BJ (cell line): ENCODE measurements around the gene MUC5B. TPM values are rescaled to one million over a fixed set of nuclear protein-coding genes. Genes with fewer than 3 reads are reported as not detected.
"Not testable (repeated sequence)": the region's sequence is repeated elsewhere in the genome, so short reads cannot be mapped to it uniquely, and the experiment has no call there.

Source experiments
- CTCF ChIA-PET: fragments of 350-600 bp; formaldehyde crosslinking; extraction: SDS; loops from one replicate; lab custom pipeline; 2021; ENCODE audit warnings: antibody characterized with exemption, inconsistent platforms; lab: Yijun Ruan, JAX
- POLR2A ChIA-PET: fragments of 300-600 bp; sonication (Branson Sonifier 250); formaldehyde crosslinking; extraction: SDS; loops from one replicate; lab custom pipeline; 2021; ENCODE audit warnings: antibody characterized with exemption; lab: Charles Lee
- DNase-seq: peaks from one replicate; pipeline ENCODE4 v3.0.0-alpha.2; 2011; ENCODE audit warnings: low read depth
- H3K27me3 ChIP-seq: 2 replicates; pipeline ENCODE4 v1.6.0; 2011; ENCODE audit warnings: low read length; ENCODE audit not compliant: control insufficient read depth, insufficient read depth
- H3K36me3 ChIP-seq: 2 replicates; pipeline ENCODE4 v1.5.1; 2011; ENCODE audit warnings: low read length; ENCODE audit not compliant: control insufficient read depth, insufficient read depth
- H3K4me3 ChIP-seq: 2 replicates; pipeline ENCODE4 v1.5.1; 2011; ENCODE audit warnings: low read depth, mild to moderate bottlenecking, control low read depth, low read length
- CTCF ChIP-seq: IDR thresholded peaks from 2 replicates; pipeline ENCODE4 v1.5.1; 2011; ENCODE audit warnings: low read depth, mild to moderate bottlenecking, control low read depth, inconsistent platforms, low read length, moderate library complexity; ENCODE audit not compliant: insufficient read depth
- polyA plus RNA-seq: library from polyadenylated mRNA; depleted of rRNA; stranded (reverse); fragments of >200 nt; gene quantifications from 2 replicates; pipeline ENCODE4 v1.2.3, GENCODE V29; 2011

Gene MUC5B
- polyA plus RNA-seq, 1 experiment: not detected

DNA sequence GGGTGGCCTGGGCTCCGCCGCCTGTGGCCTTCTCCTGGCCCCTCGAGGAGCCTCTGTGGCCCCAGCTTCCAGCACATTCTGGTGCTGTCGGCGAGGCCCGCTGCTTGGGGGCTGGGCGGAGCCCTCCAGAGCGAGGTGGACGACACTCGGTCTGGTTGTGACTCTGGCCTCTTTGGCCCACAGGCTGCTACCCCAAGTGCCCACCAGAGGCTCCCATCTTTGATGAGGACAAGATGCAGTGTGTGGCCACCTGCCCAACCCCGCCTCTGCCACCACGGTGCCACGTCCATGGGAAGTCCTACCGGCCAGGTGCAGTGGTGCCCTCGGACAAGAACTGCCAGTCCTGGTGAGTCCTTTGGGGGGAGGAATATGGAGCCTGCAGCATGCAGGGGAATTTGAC, 42.7 kb upstream of the MUC5B start:
- no peak for TF ChIP-seq CTCF
- Histone ChIP-seq H3K4me3 (no peak overlapping the region), H3K36me3 (no peaks in the 10 kb centered on the region), H3K27me3 (no peaks in the 10 kb centered on the region)
- no peak for DNase-seq
- ChIA-PET CTCF (interaction anchor here (1.0 to 1.6 kb wide), 2 partner anchors 22 to 25 kb away, joined by 3 to 4 read pairs; no protein-coding TSS in a partner anchor), POLR2A (no interaction called here)

GRCh38 chr11:1180947-1181391, 41.9 kb upstream of the MUC5B start:
- Histone ChIP-seq H3K36me3 (no peaks in the 10 kb centered on the region), H3K4me3 (no peak overlapping the region), H3K27me3 (no peaks in the 10 kb centered on the region)
- DNase-seq: no peak
- CTCF ChIA-PET: interaction anchor here (1.6 kb wide), 1 partner anchor 22 kb away, joined by 4 read pairs; no protein-coding TSS in a partner anchor
- POLR2A ChIA-PET: no interaction called here
- no peak for TF ChIP-seq CTCF

GRCh38 chr11:1181420-1181819, 41.4 kb upstream of the MUC5B start:
- POLR2A ChIA-PET: no interaction called here
- Histone ChIP-seq H3K4me3 (no peak overlapping the region), H3K27me3 (no peaks in the 10 kb centered on the region), H3K36me3 (no peaks in the 10 kb centered on the region)
- no peak for TF ChIP-seq CTCF
- DNase-seq: no peak
- CTCF ChIA-PET: no interaction called here

DNA sequence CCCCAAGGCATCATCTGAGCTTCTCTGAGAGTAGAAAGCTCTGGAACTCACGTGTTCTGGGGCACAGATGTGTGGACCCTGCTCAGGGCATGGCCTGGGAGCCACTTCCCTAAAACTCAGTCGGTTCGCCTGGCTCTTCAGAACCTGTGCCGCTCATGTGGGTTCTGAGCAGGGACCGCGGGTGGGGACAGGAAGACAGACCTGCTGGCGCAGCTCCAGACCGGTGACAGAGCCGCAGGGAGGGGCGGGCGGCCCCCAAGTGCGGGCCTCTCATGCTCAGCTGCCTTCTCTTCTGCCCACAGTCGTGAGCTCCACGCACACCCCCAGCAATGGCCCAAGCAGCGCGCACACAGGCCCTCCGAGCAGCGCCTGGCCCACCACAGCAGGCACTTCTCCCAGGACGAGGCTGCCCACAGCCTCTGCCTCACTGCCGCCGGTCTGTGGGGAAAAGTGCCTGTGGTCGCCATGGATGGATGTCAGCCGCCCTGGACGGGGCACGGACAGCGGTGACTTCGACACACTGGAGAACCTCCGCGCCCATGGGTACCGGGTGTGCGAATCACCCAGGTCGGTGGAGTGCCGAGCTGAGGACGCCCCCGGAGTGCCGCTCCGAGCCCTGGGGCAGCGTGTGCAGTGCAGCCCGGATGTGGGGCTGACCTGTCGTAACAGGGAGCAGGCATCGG, 40.9 kb upstream of the MUC5B start:
- ChIA-PET POLR2A (no interaction called here), CTCF (no interaction called here)
- no peak for TF ChIP-seq CTCF
- no peak overlapping the region for H3K4me3 ChIP-seq
- H3K36me3 ChIP-seq: no peaks in the 10 kb centered on the region
- DNase-seq: no peak
- H3K27me3 ChIP-seq: no peaks in the 10 kb centered on the region

- H3K4me3 ChIP-seq, H3K27me3 ChIP-seq, CTCF ChIA-PET, DNase-seq, POLR2A ChIA-PET, H3K36me3 ChIP-seq: not testable (repeated sequence)
Measured at GRCh38 chr11:1184139-1184538, 38.7 kb upstream of the MUC5B start.

DNA sequence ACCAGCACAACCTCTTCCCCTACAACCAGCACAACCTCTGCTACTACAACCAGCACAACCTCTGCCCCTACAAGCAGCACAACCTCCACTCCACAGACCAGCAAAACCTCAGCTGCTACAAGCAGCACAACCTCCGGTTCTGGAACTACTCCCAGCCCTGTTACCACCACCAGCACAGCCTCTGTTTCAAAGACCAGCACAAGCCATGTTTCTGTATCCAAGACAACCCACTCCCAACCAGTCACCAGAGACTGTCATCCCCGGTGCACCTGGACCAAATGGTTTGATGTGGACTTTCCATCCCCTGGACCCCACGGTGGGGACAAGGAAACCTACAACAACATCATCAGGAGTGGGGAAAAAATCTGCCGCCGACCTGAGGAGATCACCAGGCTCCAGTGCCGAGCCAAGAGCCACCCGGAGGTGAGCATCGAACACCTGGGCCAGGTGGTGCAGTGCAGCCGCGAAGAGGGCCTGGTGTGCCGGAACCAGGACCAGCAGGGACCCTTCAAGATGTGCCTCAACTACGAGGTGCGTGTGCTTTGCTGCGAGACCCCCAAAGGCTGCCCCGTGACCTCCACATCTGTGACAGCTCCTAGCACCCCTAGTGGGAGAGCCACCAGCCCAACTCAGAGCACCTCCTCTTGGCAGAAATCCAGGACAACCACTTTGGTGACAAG, 34.3 kb upstream of the MUC5B start:
- POLR2A ChIA-PET, H3K36me3 ChIP-seq, H3K27me3 ChIP-seq, CTCF ChIA-PET, DNase-seq, H3K4me3 ChIP-seq: not testable (repeated sequence)

DNA sequence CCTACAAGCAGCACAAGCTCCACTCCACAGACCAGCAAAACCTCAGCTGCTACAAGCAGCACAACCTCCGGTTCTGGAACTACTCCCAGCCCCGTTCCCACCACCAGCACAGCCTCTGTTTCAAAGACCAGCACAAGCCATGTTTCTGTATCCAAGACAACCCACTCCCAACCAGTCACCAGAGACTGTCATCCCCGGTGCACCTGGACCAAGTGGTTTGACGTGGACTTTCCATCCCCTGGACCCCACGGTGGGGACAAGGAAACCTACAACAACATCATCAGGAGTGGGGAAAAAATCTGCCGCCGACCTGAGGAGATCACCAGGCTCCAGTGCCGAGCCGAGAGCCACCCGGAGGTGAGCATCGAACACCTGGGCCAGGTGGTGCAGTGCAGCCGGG, 33.0 kb upstream of the MUC5B start:
- H3K27me3 ChIP-seq, POLR2A ChIA-PET, H3K36me3 ChIP-seq, H3K4me3 ChIP-seq, DNase-seq: not testable (repeated sequence)
- CTCF ChIA-PET: interaction anchor here (0.8 kb wide), 1 partner anchor 14 kb away, joined by 3 read pairs; no protein-coding TSS in a partner anchor

DNA sequence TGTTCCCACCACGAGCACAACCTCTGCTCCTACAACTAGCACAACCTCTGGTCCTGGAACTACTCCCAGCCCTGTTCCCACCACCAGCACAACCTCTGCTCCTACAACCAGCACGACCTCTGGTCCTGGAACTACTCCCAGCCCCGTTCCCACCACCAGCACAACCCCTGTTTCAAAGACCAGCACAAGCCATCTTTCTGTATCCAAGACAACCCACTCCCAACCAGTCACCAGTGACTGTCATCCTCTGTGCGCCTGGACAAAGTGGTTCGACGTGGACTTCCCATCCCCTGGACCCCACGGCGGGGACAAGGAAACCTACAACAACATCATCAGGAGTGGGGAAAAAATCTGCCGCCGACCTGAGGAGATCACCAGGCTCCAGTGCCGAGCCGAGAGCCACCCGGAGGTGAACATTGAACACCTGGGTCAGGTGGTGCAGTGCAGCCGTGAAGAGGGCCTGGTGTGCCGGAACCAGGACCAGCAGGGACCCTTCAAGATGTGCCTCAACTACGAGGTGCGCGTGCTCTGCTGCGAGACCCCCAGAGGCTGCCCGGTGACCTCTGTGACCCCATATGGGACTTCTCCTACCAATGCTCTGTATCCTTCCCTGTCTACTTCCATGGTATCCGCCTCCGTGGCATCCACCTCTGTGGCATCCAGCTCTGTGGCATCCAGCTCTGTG, 30.9 kb upstream of the MUC5B start:
- H3K4me3 ChIP-seq, H3K36me3 ChIP-seq, POLR2A ChIA-PET, H3K27me3 ChIP-seq, CTCF ChIA-PET, DNase-seq: not testable (repeated sequence)
